Activated CD4-positive, alpha-beta T cell treated with anti-CD3 and anti-CD28 coated beads, Interleukin-2, Interleukin-6, amounts not matched to agents 100 ng/mL and 50 ng/mL, durations not matched to agents 16 hours and 8 hours (primary cell): ENCODE data around the gene NRL.
"Not testable (repeated sequence)": the region's sequence is repeated elsewhere in the genome, so short reads cannot be mapped to it uniquely, and the experiment has no call there.

Source experiments
- DNase-seq: peaks from one replicate; pipeline ENCODE4 v3.0.0-alpha.2; 2020

Gene NRL

GRCh38 chr14:24051789-24052655 lies 62.7 kb downstream of the NRL start, which contains the start of gene CARMIL3:
Gene CARMIL3, plus strand, starts transcription at chr14:24052009. Its CDS starts 145 bp downstream, at chr14:24052154.
- DNase-seq = peak; percentile 70

GRCh38 chr14:24051176-24051788 lies 63.5 kb downstream of the NRL start:
- DNase-seq = no peak

- not testable (repeated sequence) for DNase-seq
Observed at GRCh38 chr14:24050753-24051152, 64.0 kb downstream of the NRL start.

GRCh38 chr14:24049002-24049401 lies 65.7 kb downstream of the NRL start:
- not testable (repeated sequence) for DNase-seq

- no peak for DNase-seq
Observed at GRCh38 chr14:24042746-24043145, 72.0 kb downstream of the NRL start.

- no peak for DNase-seq
Observed at GRCh38 chr14:24040692-24041091, 74.1 kb downstream of the NRL start.

- no peak for DNase-seq
Observed at GRCh38 chr14:24038686-24039085, 76.1 kb downstream of the NRL start.

GRCh38 chr14:24037658-24038037 lies 77.1 kb downstream of the NRL start:
- DNase-seq = no peak

GRCh38 chr14:24036963-24037657 lies 77.6 kb downstream of the NRL start:
- DNase-seq = not testable (repeated sequence)

GRCh38 chr14:24036169-24036962 lies 78.4 kb downstream of the NRL start:
- peak; percentile 76 for DNase-seq

- not testable (repeated sequence) for DNase-seq
Observed at GRCh38 chr14:24035769-24036168, 79.0 kb downstream of the NRL start.

- no peak for DNase-seq
Observed at GRCh38 chr14:24032727-24033418, 81.9 kb downstream of the NRL start.

GRCh38 chr14:24031331-24031730 lies 83.4 kb downstream of the NRL start:
- not testable (repeated sequence) for DNase-seq

- DNase-seq = not testable (repeated sequence)
Observed at GRCh38 chr14:24029687-24030086, 85.1 kb downstream of the NRL start.
